ENCODE results near the gene HMGA1.
"Not testable (repeated sequence)": the region's sequence is repeated elsewhere in the genome, so short reads cannot be mapped to it uniquely, and the experiment has no call there.

Gene HMGA1

DNA sequence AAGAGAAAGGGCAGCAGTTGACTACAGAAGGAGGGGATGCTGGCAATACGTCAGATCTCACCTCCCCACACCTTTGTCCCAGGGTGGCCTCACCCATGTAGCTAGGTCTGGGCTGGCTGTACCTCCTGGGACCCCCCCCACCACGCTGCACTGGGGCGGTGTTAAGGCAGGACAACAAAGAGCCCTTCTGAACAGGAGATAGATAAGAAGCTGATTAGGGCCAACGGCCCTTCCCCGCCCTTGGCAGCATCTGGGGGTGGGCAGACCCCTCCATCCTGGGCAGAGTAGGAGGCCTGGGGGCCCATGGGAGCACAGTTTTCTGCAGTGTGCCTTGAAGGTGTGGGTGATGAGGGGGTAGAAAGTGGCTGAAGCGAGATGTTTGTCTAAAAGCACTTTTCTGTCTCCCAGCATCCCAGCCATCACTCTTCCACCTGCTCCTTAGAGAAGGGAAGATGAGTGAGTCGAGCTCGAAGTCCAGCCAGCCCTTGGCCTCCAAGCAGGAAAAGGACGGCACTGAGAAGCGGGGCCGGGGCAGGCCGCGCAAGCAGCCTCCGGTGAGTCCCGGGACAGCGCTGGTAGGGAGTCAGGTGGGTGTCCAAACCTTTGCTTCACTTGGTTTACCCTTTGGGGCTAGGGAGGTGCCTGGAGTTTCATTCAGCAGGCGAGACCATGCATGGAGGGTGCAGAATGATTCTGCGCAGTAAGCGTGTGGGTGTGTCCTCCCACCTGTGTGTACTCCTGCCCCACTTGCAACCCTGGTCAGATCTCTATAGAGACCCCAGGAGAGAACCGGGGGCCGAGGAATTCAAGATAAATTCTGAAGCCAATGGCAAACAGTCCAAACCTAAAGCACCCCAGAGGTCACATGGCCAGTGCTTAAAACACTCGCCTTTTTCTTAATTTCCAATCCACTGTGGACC is 3.9 kb downstream of the HMGA1 start:
- DNase-seq = no peak

GRCh38 chr6:34241351-34242215 is 4.9 kb downstream of the HMGA1 start:
- DNase-seq = no peak

- no peak for DNase-seq
These were observed 5.8 kb downstream of the HMGA1 start for GRCh38 chr6:34242252-34243130.

- no peak for DNase-seq
These were observed 6.6 kb downstream of the HMGA1 start for GRCh38 chr6:34243131-34243771.

DNA sequence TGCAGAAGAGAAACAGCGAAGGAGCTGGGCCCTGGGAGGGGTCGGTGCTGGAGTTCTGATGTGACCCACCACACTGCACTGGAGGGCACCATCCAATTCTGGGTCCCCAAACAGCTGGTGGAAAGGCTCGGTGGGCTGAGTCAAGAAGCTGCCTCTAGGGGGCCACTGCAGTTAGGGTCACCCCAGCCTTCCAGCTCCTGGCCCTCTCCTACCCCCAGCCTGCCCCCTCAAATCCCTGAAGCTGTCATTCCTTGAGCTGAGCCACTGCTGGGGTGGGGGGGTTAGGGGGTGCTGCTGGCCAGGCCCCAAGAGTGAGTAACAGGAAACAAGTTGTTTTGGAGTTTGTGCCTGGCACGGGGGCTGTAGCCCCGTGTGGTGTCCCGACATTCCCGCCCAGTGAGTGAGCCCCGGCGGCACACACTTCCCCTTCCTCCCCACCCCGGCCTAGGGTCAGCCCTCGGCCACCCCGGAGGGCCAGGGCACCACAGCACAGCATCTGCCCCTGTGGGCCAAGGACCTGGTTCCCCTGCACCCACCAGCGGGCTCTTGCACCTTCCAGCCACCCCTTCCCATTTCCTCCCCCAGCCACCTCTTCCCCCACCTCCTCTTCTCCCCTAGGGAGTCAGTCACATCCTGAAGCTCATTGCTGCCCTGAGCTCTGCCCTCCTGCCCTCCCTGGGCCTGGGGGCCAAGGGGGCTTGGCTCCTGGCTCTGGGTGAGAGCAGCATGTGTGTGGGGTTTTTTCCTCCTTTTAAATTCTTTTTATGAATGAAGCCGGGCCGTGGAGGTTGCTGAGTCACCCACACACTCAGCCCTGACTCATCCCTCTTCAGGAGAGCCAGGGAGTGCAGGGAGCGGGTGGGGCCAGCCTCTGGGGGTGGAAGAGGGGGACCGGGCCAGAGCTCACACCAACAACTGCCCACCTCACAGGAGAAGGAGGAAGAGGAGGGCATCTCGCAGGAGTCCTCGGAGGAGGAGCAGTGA is 7.5 kb downstream of the HMGA1 start:
- DNase-seq = peak; percentile 43

DNA sequence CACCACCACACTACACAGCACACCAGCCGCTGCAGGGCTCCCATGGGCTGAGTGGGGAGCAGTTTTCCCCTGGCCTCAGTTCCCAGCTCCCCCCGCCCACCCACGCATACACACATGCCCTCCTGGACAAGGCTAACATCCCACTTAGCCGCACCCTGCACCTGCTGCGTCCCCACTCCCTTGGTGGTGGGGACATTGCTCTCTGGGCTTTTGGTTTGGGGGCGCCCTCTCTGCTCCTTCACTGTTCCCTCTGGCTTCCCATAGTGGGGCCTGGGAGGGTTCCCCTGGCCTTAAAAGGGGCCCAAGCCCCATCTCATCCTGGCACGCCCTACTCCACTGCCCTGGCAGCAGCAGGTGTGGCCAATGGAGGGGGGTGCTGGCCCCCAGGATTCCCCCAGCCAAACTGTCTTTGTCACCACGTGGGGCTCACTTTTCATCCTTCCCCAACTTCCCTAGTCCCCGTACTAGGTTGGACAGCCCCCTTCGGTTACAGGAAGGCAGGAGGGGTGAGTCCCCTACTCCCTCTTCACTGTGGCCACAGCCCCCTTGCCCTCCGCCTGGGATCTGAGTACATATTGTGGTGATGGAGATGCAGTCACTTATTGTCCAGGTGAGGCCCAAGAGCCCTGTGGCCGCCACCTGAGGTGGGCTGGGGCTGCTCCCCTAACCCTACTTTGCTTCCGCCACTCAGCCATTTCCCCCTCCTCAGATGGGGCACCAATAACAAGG is 8.5 kb downstream of the HMGA1 start:
- DNase-seq = not testable (repeated sequence)

- not testable (repeated sequence) for DNase-seq
These were observed 9.1 kb downstream of the HMGA1 start for GRCh38 chr6:34245761-34246140.

GRCh38 chr6:34246249-34246562 is 9.5 kb downstream of the HMGA1 start:
- DNase-seq = no peak

DNA sequence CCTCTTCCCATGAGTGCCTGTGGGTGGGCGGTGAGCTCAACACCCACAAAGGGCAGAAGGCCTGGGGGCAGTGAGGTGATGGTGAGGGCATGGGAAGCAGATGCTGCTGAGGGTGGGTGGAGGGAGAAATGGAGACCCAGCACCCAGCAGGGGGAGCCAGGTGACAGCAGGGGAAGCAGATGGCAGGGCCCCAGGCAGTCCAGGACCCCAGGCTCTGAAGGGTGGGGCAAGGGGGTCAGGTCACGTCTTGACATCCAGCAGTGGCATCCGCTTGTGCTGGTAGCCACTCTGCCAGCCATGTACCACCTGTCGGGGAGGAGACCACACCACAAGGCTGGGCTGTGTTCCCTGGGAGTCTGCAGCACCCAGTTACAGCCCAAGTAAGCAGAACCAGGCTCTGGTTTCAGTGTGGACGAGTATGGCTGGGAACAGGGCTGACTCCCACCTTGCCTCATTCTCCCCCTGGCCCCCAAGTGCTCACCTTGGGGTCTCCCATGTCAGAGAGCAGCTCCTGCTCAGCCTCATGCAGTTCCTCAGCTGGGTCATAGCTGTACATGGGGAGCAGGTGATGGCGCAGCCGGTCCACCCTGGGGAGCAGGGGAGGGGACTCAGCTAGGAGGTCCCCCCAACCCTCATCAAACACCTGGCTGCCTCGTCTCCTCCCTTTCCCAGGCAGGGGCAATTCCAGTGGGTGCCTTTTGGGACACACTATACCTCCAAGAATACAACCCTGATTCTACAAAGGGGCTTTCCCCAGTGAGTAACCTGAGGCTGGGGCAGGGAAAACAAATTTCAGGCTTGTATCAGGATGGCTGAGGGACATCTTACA is 10.1 kb downstream of the HMGA1 start:
- peak; percentile 65 for DNase-seq

DNA sequence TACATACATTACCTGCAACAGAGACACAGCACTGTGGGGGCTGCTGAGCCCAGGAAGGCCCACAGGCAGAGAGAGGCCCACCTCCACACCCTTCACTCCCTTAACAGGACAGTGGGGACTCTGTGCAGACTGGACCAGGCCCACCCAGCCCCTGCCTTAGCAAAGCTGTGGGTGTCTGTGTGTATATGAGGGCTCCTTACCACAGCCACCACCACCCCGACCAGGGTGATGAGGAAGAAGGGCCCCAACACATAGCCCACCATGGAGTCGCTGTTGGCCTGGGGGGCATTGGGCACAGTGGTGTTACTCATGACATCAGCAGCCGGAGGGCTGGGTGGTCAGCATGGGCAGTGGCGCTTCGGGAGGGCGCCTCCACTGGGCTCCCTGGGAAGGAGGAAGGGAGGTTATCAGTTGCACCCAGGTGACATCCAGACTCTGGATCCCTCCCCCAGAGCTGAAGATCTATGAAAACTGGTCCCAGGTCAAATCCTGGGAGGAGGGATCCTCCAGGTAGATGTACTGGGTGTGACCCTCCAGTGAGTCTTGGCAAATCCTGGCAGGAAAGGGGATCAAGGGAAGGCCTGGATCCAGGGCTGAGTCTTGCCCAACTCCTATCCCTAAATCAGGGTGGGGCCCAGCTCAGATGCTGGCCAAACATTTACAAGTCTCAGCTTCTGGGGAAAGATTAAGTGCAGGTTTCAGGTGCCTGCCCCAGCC is 11.0 kb downstream of the HMGA1 start:
- no peak for DNase-seq

DNA sequence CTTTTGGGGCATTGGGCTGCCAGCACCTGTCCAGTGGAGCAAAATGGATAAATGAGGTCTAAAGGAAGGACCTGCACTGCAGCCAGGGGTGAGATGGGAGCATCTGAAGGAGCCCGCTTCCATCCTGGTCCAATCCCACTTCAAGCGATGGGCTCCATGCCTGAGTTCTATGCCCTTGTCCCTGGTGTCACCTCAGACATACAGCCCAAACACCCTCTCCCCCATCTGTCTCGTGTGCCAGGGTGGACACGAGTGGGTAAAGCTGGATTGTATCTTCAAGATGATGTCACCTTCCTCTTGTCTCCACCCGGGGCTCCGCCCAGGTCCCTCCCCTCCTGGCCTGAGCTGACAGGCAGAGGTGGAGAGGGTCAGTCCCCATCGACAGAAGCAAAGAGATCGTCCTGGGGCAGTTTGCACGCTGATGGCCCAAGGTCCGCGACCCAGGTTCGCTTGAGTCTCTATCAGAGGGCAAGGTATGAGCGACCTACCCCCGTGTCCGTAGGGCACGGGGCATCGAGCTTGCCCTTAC is 11.6 kb downstream of the HMGA1 start:
- peak; percentile 61 for DNase-seq

GRCh38 chr6:34248727-34249468 is 12.2 kb downstream of the HMGA1 start, which contains the start of gene SMIM29:
Gene SMIM29, minus strand, starts transcription at chr6:34249006. Its CDS starts 1,215 bp downstream, at chr6:34247791.
- DNase-seq = peak; percentile 99

GRCh38 chr6:34249469-34250261 is 13.0 kb downstream of the HMGA1 start:
- DNase-seq = no peak

GRCh38 chr6:34252395-34252794 is 15.7 kb downstream of the HMGA1 start:
- not testable (repeated sequence) for DNase-seq

- DNase-seq = no peak
These were observed 22.9 kb downstream of the HMGA1 start for GRCh38 chr6:34259529-34260069.

DNA sequence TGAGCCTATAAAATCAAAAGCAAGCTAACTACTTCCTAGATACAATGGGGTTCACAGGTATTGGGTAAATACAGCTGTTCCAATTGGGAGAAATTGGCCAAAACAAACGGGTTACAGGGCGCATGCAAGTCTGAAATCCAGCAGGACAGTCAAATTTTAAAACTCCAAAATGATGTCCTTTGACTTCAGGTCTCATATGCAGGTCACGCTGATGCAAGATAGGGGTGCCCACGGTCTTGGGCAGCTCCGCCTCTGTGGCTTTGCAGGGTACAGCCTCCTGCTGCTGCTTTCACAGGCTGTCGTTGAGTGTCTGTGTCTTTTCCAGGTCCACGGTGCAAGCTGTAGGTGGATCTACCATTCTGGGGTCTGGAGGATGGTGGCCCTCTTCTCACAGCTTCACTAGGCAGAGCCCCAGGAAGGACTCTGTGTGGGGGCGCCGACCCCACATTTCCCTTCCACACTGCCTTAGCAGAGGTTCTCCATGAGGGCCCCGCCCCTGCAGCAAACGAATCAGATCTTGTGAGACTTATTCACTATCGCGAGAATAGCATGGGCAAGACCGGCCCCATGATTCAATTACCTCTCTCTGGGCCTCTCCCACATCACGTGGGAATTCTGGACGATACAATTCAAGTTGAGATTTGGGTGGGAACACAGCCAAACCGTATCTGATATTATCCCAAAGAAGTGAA is 24.0 kb downstream of the HMGA1 start:
- DNase-seq = no peak

Data from activated T-cell treated with anti-CD3 and anti-CD28 coated beads, Interleukin-2, amount 50 U/mL, for 1 hour (primary cell).